Activated CD4-positive, alpha-beta T cell treated with anti-CD3 and anti-CD28 coated beads for 24 hours (primary cell): ENCODE results near the gene STRBP.

Experiments
- DNase-seq, 2 donors: peaks; one replicate each; pipeline ENCODE4 v3.0.0-alpha.2; 2020; ENCODE audit warnings: low read depth in 2 of 2

STRBP gene

DNA sequence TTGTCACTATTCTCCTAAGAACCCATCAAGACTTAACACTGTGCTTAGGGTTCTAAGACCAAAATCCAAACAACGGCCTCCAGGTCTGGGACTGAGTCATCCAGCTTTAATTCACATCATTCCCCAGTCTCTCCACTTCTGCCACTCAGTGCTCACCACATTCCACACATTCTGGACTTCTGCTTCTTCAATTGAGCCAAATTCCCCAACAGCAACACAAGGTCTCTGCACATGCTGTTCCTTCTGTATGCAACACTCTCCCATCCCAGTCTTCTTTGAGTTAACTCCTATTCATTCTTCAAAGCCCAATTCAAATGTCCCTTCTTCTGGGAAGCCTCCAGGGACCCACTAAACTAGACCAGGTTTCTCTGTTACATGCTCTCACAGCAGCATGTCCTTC is 137.1 kb downstream of the STRBP start:
- DNase-seq: no peak

DNA sequence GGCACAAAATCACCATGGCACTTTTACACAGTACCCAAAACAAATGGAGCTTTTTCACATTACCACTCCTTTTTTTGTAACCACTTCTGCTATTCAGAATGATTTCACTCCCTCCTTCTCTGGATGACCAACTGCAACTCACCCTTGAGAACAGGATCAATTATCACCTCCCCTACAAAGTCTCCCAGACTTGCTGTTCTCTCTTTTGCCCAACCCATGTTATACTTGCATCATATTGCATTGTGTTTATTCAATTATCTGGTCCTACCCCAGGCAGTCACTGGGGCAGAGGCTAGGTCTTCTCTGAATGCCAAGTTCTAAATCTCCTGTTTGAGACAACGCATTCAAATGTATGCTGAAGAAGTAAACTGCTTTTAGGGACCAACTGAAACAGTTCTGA is 139.0 kb downstream of the STRBP start:
- DNase-seq: no peak

DNA sequence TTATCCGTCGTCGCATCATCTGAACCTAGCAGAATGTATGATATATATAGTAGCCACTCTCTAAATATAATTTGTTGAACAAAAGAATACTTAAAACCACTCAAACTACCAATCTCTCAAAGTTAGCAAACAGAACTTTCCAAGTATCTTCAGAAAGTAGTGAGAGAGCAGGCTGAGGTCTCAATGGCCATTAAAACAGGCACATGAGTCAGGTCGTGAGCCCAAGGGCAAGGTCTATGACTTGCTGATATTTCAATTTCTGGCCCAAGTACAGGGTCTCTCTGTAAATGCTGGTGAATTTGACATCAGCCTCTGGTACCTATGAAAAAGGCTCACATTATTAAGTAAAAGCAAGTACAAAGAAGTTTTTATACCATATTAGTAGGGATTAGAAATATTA is 139.8 kb downstream of the STRBP start:
- no peak for DNase-seq

DNA sequence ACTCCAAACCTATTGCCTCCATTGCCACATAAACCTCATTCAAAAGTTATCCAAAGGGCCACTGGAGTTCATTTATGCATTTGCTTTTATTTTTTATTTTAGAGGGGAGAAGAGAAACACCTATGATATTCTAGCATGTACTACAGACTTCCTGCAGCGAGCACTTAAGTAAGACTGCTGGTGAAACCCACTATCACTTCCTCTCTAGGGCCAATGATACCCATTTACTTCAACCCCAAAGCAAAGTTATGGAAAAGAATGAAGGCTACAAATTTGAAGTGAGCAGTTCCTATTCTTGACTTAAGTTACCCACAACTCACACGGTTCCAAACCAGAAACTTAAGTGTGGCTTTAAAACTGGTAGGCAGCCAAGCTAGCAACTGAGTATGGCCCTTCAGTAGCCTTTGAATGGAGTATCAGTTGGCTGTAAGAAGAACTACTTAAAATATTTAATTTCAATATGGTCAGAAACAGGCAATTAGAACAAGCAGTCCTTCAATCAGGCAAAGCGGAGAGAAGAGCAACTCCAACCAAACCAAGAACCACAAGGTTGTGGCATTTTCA is 140.8 kb downstream of the STRBP start:
- DNase-seq: no peak

DNA sequence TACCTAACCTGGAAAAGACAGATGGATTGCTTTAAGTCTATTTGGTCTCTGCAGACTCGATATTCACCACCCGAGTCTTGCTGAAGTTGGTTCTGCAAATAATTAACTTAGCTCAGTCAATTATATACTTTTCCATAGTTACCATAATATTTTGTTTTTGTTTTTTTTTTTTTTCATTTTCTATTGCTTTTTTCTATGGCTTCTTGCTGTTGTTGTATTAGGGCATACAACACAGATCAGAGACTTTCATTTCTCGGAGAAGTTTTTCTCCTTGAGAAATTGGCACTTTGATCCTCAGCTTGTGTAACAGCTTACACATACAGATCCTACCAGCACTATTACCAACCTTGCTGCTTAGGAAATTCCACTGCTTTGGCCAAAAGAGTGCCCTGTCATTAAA is 146.9 kb downstream of the STRBP start:
- no peak for DNase-seq

DNA sequence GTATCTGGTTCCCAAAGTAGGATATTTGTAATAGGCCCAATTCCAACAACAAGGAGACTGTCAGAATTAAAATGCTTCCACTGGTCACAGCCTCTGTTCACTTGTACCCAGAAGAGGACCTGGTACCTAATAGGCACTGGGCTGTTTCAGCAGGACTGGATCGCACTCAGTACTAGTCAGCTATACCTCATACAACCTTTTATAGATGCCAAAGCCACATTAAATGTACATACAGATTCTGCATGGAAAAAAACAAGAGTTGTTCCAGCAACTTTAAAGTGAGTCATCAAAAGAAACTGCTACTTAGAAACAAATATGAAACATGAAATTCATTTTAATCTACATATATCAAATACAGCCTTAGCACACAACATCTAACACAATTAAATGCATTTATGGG is 147.4 kb downstream of the STRBP start:
- no peak for DNase-seq

DNA sequence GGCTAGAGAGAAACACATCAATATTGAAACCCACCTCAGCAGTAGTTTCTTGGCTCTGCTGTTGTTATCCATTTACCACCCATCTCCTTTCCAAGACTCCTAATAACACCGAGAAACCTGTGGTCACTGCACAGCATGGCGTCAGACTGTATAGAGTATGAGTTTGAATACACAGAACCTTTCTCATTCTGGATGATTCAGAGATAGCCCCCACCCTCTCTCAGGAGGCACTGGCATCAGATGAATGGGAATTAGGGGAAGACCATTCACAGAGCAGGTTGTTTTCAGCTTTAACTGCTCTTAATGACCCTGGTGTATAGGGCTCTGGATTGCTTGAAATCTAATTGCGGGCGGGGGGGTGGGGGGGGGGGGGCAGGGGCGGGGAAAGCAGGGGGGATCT is 148.3 kb downstream of the STRBP start:
- no peak for DNase-seq

DNA sequence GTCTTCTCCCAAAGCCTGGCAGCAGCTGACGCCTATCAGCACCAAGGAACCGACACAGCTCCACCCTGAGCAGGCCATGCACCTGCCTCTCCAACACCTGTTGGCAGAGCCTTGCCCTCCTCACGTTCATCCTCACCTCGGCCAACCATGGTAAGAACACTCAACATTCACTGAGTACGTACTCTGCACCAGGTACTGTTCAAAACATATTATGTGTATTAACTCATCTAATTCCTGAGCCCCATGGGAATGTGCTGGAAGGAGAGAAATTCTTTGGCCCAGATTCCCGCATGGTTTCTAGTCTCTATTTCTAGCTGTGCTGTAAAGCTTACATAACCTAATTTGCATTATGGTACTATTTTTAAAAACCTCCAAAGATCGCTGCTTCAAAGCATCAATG is 148.8 kb downstream of the STRBP start:
- no peak for DNase-seq

DNA sequence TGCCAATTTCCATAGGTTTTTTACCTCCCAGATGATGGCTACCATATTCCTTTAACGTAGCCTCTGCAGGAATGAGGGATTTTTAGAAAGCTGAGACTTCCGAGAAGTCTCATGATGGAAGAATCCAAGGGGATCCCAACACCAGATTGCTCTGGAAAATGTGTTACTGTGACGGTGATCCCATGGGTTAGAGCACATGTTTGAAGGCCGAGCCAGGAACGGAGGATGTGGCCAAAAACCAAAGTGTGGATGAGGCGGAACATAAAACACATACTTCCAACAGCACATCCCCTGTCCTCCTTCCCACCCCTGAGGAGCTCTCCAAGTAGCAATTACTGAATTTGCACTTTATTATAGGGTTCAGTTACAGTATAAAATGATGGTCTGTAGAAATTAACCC is 152.3 kb downstream of the STRBP start:
- no peak for DNase-seq

DNA sequence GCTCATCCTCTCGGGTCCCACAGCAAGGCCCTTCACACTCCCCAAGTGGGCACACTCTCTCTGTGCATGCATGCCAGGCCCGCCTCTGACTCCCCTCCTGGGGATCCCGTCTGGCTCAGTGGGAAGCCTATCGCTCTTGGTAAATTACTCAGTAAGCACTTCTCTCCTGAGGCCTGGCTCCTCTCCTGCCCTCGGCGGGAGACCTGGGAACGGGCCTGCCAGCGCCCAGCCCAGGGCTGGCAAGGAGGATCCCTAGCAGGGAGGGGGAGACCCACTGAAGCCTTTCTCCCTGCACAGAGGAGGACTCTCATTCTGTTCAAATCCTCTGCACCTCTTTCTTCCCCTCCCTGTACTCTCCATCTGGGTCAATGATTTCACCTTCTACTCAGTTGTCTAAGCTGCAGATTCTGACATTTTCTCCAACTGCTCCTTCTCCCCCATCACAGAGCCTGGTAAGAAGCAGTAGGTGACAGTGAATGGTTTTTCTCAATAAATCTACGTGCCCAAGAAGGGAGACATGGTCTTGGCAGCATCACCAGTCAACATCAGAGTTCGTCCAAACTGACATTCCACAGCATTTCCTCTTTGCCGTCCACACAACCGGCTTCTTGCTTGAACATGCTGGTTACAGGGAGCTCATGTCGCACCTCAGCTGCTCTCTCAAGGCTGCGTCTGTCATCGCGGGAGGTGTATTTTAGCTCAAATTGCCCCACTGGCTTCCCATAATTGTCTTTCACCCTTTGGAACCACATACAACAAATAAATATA is 153.1 kb downstream of the STRBP start:
- DNase-seq: no peak

DNA sequence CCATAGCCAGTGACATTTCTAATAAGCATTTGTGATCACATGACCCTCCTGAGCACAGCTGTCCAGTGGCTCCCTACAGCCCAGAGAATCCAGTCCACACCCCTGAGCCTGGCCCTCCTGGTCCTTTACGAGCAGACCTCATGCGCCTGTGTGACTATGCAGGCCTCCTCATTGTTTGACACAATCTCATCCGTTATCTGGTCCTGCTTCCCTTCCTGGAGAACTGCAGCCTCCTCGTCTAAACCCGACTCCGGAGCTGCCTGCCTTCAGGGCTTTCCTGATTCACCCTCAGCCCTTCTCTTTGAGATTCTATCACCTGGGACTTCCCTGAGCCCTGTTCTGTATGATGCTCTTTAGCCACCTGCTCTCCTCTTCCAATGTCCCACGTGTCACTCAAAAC is 155.2 kb downstream of the STRBP start:
- DNase-seq: no peak

DNA sequence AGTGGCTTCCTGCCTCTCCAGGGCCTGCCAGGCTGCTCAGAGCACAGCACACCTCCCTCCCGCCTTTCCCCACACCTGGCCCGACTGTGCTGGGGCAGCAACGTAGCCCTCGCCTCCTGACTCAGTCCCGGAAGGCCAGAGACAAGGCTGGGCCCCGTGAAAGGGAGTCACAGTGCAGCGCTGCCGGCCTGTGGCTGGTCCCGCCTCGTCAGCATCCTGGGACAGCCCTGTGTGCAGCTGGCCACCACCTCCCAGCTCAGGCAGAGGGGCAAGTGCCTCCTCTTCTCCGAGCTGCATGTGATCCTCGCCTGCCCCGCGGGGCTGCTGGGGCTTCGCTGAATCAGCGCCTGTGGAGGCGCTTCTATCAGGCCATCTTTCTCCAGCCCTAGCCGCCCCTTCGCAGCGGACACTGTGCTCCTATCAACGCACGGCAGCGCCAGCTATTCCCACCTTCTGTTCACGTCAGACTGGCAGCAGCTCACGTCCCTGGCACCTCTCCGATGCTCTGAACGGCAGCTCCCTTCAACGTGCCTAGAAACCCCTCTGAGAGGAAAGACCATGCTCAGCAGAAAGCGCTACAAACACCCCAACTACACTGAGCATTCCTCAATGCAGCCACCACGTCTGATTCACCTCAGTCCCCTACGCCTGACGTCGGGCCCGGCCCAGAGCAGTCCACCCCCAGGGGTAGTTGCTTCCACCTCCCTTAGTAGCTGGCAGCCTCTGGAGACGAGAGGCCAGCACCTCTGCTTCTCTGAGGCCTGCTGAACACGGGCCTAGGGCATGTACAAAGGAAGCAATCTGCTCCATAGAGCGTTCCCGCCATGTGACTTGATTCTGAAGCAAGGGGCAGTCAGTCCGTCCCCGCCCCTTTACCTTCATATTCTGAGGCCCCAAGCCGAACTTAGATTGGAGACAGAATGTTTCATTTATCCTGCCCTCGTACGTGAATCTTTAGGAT is 156.1 kb downstream of the STRBP start:
- DNase-seq: no peak

DNA sequence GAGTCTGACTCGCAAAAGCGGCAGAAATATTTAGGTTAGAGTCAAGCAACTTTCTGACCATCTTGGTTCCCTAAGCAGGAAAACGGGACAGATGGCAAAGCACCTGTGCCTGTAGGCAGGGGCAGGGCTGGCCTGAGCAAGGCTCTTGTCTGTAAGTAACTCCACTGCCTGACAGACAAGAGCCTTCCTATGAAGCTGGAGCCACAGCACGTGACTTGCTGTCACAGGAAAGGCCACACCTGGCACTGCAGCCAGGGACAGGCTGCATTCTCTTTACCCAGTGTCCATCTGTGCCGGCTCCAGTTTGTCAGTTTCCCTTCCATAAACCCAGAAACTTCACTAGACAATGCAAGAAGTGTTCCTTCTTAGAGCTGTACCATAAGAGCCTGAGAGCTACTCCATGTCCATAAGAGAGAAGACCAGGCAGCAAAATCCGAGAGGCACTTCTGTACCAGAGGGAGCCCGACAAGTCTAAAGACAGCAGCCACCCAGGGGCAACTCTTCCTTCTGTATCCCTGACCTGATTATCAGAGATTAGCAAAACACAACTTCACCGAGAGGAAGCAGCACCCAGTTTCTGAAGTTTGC is 156.9 kb downstream of the STRBP start:
- DNase-seq: no peak

DNA sequence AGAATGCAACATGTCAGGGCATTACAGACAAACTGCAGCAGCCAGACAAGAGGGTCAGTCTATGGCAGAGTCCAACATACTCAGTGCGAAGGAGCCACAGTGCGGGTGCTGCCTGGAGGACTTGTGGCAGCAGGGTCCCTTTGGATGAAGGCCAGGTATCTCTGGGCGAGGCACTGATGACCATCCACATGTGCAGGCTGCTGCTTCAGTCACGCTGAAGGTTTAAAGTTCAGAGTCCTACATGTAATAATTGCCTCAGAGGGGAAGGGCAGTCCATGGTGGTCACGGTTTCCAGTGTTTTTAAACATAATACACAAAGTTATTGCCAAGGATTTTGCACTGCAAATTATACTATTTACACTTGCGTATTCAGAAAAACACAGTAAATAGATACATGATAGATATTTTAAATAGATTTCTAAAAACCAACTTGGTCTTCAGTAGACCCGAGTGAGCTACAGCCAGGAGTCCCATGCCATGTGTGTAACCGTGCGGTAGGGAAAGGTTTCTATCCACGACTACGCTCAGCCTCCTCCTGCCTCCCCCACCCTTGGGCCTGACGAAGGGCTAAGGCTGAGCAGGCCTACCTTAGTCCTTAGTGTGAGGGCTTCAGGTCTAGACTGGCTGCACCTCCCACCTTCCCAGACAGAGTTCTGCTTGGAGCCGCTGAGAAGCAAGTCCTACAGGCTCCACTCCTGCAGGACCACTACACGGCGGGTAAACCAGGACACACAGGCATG is 158.7 kb downstream of the STRBP start:
- DNase-seq: no peak

DNA sequence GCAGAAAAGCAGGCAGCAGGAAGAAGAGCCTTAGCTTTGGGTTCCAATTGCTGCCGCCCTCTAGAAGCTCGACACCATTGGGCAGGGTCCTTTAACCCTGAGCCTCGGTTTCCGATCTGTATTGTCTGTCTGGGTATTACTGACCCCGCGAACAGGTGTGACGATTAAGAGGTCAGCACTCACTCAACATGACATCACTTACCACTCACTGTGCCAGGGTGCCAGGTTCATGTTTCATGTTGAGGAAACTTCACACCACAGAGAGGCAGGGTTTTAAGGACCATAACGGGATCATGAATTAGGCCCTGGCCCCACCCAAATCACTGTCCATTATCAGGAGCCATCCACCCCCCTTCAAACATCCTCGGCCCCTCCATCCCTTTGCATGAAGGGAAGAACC is 159.4 kb downstream of the STRBP start:
- DNase-seq: no peak

DNA sequence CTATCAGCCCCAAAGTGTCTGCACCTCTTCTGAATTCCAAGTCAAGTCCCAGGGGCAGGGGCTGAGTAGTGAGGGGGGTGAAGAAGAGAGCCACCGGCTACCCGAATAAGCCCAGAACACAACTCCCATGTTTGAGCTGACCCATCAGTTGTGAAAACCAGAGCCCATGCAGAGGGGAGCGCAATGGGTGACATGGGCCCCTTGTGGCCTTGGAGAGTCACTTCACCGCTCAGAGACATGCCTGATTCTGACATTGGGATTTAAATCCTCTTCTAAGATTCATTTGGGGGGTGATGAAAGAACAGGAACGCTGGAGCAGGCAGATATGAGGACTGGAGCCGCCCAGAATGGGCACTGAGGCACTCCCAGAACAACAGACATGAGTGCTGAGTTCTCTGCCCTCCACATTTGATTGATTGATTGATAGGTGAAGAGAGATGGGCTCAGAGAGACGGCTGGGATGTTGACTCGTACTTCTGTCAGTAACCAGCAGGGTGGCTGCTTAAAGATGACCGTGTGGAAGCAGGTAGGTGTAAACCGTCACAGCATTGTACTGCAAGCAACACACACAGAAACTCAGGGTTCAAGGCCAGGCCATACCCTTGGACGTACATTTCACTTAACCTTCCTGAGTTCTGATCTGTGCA is 160.6 kb downstream of the STRBP start:
- no peak for DNase-seq

DNA sequence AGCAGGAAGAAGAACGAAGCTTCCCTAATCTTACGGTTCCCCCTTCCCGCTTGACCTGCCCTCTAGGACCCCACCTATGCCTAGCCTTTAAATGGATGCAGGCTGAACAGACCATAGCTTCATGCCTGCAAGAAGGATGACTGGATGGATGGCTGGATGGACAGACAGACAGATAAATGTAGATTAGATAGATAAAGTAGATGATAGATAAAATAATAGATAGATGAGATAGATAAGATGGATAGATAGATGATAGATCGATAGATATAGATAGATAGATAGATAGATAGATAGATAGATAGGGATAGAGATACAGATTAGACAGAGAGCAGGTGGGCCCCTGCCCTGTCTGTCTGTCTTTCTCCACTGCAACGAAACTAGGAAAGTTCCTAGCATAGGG is 162.9 kb downstream of the STRBP start:
- no peak for DNase-seq

DNA sequence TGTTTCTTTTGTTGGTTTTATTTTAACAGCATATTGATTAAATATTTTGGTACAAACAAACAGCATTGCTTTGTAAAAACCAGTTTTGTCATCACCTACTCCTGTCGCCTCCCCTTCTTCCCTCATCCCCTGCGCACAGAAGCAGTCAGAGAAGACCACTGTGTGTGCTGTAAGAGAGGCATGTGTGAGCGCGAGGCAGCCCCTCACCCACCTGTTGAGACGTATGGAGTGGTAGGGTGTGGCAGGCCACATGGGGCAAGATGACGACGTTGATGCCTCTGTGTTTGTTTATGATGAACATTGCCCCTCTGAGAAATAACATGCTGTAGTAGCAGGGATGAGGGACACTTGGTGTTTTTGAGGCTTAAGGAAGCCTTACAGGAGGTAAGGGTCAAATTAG is 163.6 kb downstream of the STRBP start:
- DNase-seq: no peak

DNA sequence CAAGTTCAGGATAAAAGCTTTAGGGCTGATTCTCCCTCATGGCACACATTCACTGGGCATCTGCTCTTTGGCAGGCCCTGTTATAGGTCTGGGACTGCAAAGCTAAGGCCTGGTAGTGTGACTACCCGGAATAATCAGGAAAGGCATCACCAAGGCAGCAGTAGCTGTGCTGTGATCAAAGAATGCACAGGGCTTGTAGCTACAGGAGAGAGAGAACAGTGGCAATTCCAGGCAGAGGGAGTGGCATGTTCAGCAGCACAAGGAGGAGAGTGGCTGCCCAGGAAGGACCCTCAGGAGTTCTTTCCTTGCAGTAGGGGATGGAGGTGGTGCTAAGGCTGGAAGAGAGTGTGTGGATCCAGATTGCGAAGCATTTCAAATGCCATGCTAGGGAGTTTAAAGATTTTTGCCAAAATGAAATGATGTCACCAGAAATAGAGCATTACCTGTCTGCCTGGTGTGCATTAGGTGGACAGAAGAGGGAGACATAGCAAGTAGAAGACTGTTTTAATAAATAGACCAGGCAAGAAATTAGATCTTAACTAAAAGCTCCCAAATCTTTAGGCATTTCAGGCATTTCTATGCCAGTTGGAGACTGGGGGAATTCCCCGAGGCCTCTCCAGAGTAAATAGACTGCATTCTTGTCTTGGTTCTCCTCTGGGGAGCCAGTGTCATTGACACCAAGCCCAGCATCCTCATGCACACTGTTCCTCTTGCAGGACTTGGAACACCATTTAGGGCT is 165.8 kb downstream of the STRBP start:
- DNase-seq: no peak

DNA sequence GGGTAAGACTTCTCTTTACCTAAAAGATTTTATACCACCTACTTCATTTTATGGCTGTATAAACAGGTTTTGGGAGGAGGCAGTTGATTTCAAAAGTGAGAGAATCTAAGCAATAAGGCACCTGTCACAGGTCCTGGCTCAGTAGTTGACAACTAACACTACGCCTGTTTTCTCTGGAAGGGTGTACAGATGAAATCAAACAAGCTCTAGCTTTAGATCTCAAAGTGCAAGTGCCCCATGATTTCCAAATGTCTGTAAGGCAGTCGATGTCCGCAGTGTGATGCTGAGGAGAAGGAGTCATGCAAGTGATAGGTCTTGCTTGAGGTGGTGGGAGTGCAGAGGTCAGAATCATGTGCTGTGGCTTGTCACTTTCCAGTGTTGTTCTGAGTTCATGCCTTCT is 168.8 kb downstream of the STRBP start:
- no peak for DNase-seq
